ENCODE results near the gene CDH19. TPM values are rescaled to one million over a fixed set of nuclear protein-coding genes. Genes with fewer than 3 reads are reported as not detected.

Gene CDH19, protein sequence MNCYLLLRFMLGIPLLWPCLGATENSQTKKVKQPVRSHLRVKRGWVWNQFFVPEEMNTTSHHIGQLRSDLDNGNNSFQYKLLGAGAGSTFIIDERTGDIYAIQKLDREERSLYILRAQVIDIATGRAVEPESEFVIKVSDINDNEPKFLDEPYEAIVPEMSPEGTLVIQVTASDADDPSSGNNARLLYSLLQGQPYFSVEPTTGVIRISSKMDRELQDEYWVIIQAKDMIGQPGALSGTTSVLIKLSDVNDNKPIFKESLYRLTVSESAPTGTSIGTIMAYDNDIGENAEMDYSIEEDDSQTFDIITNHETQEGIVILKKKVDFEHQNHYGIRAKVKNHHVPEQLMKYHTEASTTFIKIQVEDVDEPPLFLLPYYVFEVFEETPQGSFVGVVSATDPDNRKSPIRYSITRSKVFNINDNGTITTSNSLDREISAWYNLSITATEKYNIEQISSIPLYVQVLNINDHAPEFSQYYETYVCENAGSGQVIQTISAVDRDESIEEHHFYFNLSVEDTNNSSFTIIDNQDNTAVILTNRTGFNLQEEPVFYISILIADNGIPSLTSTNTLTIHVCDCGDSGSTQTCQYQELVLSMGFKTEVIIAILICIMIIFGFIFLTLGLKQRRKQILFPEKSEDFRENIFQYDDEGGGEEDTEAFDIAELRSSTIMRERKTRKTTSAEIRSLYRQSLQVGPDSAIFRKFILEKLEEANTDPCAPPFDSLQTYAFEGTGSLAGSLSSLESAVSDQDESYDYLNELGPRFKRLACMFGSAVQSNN
- 18.4 TPM for total RNA-seq
- long read RNA-seq, full-length matches to known transcripts = 9 of 13 reads
- long read RNA-seq, partial matches to known transcripts = 0 of 13 reads
- long read RNA-seq, other reads (novel, unspliced or antisense) = 4 of 13 reads

DNA sequence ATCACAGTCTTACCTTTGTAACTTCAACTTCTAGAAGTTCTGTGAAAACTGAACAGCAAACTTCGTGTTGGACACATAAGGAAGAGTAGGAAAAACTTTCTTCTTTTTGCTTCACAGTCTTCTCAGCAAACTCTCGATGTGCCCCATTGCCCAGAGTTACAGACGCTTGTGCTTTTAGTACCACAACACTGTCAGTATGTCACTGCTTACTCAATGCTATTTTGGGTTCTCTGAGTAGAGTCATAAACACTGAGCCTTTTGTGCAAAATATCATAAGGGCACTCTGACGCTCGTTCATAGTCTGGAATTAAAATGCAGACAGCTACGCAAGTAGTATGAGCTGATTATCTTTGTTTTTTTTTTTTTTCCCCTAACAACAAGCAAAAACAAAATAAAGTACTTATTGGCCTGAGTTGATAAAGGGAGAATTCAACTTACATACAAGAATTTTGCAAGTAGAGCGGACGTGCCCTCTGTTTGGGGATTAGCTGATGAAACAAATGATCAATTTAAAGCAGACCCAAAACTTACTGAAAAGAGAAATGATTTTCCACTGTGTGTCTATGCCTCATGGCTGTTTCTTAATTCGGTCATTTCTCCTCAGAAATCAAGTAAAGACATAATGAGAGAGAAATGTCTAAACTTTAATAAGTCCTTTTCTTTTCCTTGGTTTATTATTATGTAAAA is at the start of gene CDH19:
Gene CDH19, minus strand, starts transcription at position 150 of the 687 bp plus-strand sequence. CDS start 31,886 bp downstream, outside the sequence.
- ATAC-seq (ENCODE audit: poor library complexity) (peak; percentile 89), DNase-seq (no peak)
- intact Hi-C loops (cut with DNase I) = no loop called here

DNA sequence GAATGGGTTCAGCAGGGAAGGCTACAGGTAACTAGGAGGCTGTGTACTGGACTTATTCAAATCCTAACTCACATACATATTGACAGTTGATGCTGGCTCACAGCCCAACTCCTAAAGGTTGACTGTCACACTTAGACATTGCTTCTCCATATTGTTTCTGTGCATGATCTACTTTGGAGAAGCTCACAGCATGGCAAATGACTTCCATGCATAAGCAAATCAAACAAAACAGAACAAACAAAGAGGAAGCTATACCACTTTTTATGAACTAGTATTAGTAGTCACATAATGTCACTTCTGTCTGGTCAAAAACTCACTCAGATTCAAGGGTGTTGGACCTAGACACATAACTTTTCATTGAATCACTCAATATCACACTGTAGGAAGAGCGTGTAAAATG is 43.8 kb upstream of the CDH19 start:
- intact Hi-C loops (cut with DNase I) = no loop called here
- ATAC-seq (ENCODE audit: poor library complexity) (no peak), DNase-seq (no peak)

DNA sequence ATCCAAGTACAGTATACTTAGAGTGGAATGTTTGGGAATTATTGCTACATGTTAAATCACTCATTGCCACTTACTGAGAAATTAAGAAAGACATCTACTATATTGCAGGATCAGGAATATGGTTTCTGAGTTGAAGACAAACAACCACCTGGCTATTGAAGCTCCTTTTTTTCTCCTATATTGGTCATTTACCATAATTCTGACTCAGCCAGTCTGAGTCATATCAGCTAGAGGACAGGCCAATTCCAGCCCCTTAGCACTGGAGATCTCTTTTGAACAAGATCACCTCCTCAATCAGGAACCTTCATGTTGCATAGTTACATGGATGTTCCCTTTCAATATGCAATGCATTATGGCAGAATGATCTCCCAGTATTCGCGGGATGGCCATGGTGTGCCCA is 42.7 kb upstream of the CDH19 start:
- no peak for ATAC-seq (ENCODE audit: poor library complexity)
- intact Hi-C loops (cut with DNase I) = no loop called here

DNA sequence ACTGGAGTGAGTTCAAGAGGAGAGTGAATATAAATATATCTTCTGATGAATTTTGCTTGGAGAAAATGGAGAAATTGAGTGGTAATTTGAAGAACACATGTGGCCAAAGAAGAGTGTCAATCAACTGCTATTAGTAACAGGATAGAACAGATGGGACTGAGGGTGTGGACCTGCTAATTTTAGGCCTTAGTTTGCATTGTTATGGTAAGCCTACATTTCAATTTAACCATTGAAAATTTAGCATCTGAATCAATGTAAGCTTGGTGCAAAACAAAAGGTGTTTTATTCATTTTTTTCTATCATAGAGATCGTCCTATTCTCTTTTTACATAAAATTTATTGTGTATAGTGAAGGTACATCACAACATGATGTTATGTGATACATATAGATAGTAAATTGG is 42.1 kb upstream of the CDH19 start:
- ATAC-seq (ENCODE audit: poor library complexity) (no peak), DNase-seq (no peak)
- intact Hi-C loops (cut with DNase I) = no loop called here

More for the DNA sequence above, 42.7 kb upstream of the CDH19 start:
- DNase-seq = no peak

DNA sequence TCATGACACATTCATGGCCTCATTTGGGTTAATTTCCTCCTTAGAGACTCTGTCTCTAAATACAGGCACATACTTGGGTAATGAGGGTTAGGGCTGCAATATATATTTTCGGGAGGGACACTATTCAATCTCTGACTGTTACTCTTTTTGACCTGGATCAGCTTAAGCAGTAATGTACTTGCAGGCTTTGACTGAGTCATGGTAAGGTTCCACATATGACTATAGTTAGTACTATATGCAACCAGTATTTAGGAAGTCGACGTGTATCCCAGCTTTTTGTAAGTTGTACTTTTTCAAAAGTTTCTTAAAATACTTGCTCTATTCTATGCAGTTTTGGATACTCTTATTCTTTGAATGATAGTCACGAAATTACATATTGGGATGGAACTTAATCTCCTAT is 37.2 kb upstream of the CDH19 start:
- intact Hi-C loops (cut with DNase I) = no loop called here
- ATAC-seq (ENCODE audit: poor library complexity) (no peak), DNase-seq (no peak)

DNA sequence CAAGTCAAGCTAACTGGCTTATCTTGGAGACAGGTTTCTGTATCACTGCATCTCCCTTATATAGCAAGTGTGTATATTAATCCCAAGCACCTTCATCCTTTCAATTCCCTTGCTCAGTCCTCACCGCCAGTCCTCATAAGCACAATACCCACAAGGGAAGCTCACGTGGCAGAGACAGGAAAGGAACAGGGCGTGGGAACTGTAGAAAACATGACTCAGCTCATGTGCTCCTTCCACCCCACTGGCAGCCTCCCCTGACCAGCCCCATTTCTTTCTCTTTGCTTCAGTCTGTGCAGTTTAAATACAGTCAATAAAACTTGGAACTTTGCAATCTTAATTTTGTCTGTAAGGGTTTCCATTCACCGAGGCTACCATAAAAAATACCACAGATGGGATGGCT is 36.5 kb upstream of the CDH19 start:
- intact Hi-C loops (cut with DNase I) = no loop called here
- ATAC-seq (ENCODE audit: poor library complexity) (peak; percentile 88), DNase-seq (peak; percentile 52)

DNA sequence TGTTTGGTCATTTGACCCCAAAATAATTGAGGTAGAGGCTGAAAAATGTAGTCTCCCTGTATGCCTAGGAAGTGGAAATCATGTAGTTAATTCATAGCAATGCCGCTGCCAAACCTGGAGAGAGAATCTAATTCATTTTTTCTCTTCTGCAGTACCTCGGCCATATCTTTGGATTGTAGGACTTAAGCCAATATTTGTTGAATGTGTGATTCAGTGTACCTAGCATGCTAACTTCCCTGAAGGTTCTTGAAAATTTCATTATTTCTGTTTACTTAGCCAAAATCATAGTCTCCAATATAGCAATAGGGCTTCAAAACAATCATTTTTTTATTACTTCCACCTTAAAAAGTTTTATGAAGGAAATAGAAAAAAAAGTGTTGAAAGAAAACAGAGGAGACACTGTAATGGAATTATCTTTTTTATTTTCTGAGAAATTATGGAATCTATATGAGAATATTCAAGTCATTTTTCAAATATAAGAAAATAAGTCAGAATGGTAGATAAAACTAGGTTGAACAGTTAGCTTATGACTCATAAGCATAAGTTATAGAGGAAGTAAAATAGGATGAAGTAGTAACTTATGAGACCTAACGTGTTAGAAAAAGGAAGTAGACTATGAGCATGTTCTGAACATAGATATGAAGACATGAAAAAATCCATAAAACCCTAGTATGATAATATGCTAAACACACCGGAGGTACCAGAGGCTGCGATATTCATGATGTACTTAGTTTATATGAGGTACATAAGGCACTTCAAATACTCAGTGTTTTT is 35.2 kb upstream of the CDH19 start:
- DNase-seq = no peak
- intact Hi-C loops (cut with DNase I) = no loop called here

DNA sequence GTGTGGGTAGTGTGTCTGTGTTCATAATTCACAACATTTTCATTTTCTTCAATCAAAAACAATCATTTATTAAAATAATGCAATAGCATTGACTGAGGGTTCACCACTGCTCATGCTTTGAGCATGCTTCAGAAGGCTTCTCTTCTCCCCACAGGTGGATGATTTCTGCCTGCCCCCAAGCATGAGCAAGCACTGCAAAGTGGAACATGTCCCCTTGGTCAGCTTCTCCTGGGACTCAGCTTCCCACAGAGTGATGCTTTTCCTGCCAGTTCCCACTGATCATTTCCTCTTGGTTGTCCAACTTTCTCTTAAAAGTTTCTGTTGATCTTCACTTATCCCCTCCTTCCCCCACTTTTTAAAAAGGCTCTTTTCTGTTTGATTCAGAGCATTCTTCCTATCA is 31.5 kb upstream of the CDH19 start:
- DNase-seq (no peak), ATAC-seq (ENCODE audit: poor library complexity) (peak; percentile 62)
- intact Hi-C loops (cut with DNase I) = no loop called here

More for the DNA sequence above, 35.2 kb upstream of the CDH19 start:
- ATAC-seq (ENCODE audit: poor library complexity) = no peak

DNA sequence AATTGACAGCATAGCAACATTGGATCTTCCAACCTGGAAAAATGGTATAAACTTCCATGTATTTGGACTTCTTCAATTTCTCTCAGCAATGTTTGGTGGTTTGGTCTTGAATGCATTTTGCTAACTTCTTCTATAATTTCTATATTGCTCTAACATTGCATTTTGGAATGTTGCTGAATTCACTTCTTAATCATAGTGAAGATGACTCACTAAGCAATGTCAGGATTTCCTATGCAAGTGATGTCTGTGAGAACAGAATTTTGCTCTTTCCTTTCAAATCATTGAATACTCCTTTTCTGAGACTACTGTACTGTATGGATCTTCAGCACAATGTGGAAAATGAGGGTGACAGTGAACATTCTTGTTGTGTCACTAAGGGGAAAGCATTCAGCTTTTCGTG is 28.9 kb upstream of the CDH19 start:
- intact Hi-C loops (cut with DNase I) = no loop called here
- ATAC-seq (ENCODE audit: poor library complexity) = no peak
- DNase-seq = no peak

DNA sequence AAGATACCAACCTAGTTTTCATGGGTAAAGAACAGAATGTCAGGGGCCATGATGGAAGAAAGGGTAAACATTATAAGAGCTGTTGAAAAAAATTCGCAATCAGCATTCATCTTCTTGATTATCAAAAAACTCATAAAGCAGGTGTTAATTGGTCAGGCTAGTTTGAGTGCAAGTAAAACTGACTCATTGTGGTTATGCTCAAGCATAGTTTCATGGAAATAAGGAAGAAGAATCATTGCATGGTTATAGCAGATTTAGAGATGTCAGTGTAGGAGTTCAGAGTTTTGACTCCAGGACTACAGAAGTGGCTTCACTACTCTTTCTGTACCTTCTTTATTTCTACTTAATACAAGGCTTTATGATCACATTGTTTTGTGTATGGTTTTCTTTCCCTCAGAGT is 26.9 kb upstream of the CDH19 start:
- no peak for DNase-seq
- no peak for ATAC-seq (ENCODE audit: poor library complexity)
- intact Hi-C loops (cut with DNase I) = no loop called here

DNA sequence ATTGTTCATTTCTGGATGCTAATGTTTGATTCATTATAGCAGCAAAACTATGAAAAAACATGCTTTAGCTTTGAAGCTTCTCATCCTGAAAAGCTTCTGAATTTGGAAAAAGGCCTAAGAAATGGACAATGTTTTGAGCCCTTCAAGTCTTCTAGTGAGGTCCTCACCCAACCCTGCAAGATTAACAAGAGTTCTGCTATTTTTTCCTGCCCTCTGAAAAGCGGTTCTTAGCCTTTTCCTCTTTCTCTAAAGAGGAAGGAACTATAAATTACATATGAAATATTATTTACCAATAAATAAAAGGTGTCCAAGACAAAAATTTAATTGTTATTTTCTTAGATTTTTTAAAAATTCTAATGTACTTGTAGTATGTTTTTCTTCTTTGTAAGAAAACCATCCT is 19.9 kb upstream of the CDH19 start:
- DNase-seq (no peak), ATAC-seq (ENCODE audit: poor library complexity) (no peak)
- intact Hi-C loops (cut with DNase I) = no loop called here

DNA sequence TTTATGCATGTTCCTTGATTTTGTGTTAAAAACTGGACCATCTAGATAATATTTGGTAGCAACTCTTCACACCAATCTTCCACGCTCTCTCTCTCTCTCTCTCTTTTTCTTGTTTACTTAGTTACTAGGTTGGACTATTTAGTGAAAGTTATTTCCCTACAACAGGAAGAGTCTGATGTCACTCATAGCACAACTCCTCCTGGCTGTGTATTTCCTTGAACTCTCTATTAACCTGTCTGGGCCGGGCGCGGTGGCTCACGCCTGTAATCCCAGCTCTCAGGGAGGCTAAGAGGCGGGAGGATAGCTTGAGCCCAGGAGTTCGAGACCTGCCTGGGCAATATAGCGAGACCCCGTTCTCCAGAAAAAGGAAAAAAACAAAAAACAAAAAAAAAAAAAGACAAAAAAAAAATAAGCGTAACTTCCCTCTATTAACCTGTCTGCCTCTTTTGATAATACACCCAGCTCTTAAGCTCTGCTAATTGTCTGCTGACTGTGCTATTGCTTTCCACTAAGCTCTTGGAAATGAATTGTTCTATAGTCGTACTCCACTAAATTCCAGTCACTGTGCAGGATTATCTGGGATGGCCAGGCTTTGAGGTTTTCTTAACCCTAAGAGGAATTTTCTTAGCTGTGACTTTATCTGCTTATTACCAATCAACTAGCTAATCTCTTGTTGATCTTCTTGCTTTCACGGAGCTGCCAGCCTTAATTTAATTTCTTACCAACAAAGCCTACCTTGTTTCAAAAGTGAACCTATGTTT is 18.1 kb upstream of the CDH19 start:
- ATAC-seq (ENCODE audit: poor library complexity) (no peak), DNase-seq (no peak)
- intact Hi-C loops (cut with DNase I) = no loop called here

DNA sequence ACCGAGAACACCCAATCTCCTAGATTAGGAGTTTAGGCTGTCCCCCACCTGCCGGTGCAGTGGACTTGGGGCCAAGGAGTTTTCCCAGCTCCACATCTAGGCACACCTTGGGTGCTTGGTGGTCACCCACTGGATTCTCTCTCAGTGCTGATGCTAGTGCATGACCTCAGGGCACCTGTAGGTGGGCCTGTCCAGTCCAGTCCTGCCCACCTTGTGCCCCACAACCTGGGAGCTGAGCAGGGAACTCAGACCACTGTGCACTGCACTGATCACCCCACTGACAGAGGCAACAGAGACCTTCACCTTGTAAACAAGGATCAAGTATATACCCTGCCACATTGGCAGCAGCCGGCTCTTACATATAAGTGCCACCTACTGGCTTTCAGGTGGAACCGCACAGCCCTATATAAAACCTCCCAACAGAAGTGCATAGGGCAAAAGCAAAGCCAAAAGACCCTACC is 12.7 kb upstream of the CDH19 start:
- no peak for ATAC-seq (ENCODE audit: poor library complexity)
- intact Hi-C loops (cut with DNase I) = no loop called here
- DNase-seq = no peak

DNA sequence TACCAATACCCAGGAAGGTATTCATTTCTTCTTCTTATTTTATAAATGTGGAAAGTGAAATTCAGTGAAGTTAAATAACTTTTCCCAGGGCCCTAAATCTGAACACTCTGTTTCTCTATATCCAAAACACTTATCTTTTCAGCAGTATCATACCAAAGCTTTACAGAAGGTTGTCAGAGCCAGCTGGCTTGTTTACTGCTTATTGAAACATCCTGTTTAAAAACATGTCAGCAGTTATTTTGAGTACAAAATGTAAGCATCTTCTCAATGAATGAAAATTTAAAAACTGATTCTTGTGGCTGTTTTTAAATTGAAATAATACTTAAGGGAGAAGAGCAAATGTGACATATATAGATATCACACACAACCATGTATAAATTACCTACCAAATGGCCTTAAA is 11.3 kb upstream of the CDH19 start:
- DNase-seq (no peak), ATAC-seq (ENCODE audit: poor library complexity) (no peak)
- intact Hi-C loops (cut with DNase I) = no loop called here

DNA sequence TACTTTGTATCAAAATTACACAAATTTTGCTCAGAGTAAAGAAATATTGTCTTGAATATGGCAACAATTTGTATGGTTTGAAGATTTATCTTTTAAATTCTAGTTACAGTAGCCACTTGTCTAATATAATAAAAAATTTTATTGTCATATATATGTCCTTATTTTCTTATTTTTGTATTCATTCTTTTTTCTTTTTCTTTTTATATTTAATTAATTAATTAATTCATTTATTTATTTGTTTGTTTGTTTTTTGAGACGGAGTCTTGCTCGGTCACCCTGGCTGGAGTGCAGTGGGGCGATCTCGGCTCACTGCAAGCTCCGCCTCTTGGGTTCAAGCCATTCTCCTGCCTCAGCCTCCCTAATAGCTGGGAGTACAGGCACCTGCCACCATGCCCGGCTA is 3.7 kb upstream of the CDH19 start:
- DNase-seq = no peak
- no peak for ATAC-seq (ENCODE audit: poor library complexity)
- intact Hi-C loops (cut with DNase I) = no loop called here

DNA sequence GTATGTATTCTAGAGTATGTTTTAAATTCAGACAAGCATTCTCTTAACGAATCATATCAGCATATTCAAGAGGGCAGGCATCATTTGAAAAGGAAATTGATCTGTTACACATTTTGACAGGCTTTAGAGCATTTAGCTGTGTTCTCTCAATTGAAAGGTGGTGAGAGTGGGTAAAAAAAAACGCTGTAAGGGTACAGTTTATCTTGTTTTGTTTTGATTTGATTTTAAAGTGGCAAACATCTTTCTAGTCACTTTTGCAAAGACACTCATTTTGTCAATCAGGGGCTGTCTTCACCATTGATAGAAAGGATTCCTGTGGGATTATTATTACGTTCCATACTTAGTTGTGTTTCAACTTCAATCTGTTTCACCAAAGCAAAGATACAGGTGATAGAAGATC is 2.2 kb downstream of the CDH19 start:
- DNase-seq = no peak
- intact Hi-C loops (cut with DNase I) = no loop called here
- ATAC-seq (ENCODE audit: poor library complexity) = no peak

DNA sequence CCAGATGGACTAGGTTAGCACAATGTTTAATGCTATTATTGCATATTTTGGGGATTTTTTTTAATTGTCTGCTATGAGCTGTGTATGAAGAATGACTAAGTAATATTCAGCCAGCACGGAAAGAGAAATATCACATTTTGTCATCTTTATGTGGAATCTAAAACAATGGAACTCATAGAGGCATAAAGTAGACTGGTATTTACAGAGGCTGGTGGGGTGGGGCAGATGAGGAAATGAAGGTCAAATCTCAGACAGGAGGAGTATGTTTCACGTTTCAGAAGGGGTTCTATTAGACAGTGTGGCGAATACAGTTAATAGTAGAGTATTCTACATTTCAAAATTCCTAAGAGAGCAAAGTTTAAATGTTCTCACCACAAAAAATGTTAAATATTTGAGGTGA is 4.7 kb downstream of the CDH19 start:
- ATAC-seq (ENCODE audit: poor library complexity) = peak; percentile 40
- DNase-seq = no peak
- intact Hi-C loops (cut with DNase I) = no loop called here

DNA sequence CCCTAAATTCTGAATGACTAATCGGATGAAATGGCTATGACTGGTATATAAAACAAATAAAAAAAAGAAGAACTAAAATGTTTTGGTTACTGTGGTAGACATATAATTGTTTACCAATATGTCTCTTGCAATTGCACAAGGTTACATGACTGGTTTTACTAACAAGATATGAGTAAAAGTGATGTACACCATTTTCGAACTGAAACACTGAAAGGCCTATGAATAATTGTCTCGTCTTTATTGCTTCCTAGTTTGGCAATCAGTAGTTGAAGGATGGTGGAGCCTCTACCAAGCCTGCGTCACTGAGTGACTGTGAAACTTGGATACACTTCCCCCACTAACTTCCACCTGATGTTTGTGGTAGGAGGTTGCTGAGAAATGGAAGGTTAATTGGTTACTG is 16.5 kb downstream of the CDH19 start:
- intact Hi-C loops (cut with DNase I) = no loop called here
- DNase-seq = no peak
- ATAC-seq (ENCODE audit: poor library complexity) = no peak
